Measurements from ENCODE around the gene SFXN3.

The SFXN3 gene

DNA sequence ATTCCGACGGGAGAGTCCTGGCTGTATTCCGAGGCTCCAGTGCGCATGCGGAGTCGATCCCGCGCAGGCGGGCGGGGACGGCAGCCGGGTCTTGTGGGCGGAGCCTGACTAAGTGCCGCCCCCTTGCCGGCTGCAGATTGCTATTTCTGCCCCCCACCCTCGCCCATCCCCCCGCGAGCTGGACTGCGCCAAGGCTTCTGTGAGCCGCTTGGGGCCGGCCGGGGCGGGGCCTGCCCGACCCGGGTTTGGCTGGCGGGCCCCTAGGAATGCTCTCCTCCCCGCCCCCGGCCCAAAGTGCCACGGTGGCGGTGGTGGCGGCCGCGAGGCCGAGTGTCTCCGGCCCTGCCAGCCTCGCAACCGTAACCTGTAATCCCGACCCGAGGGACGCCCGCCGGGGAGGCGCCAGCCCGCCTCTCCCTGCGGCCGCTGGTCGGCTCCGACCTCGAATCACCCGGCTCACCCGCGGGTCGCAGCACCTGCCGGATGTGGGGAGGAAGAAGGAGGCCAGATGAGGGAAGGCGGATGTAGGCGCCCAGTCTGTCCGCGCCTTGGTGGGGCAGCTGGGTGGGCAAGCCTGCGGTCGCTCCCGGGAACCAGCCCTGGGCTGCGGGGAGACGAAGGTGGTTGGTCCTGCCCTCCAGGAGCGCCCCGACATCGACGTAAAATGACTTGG is 30.1 kb downstream of the SFXN3 start:
- DNase-seq, result peak; percentile 90

- peak; percentile 74 for DNase-seq
These were observed 30.7 kb downstream of the SFXN3 start, which contains the start of gene KAZALD1 for GRCh38 chr10:101061624-101062231. Gene KAZALD1, plus strand, starts transcription at chr10:101061989. Its CDS starts 604 bp downstream, at chr10:101062593.

DNA sequence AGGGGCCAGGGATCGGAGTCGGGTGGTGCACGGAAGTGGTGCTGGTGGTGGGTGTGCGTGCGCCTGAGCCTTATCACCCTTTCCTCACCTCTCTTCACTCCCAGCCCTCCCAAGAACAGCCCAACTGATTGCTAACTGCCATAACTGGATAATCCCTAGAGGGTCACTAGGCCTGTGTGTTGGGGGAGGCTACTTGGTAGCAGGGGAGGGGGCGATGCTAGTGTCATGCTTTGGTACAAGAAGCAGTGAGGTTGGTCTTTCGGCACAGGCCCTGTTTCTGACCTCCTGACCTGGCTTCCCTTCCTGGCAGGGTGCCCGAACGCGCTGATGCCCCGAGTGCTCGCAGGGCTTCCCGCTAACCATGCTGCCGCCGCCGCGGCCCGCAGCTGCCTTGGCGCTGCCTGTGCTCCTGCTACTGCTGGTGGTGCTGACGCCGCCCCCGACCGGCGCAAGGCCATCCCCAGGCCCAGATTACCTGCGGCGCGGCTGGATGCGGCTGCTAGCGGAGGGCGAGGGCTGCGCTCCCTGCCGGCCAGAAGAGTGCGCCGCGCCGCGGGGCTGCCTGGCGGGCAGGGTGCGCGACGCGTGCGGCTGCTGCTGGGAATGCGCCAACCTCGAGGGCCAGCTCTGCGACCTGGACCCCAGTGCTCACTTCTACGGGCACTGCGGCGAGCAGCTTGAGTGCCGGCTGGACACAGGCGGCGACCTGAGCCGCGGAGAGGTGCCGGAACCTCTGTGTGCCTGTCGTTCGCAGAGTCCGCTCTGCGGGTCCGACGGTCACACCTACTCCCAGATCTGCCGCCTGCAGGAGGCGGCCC is 31.4 kb downstream of the SFXN3 start:
- peak; percentile 79 for DNase-seq

DNA sequence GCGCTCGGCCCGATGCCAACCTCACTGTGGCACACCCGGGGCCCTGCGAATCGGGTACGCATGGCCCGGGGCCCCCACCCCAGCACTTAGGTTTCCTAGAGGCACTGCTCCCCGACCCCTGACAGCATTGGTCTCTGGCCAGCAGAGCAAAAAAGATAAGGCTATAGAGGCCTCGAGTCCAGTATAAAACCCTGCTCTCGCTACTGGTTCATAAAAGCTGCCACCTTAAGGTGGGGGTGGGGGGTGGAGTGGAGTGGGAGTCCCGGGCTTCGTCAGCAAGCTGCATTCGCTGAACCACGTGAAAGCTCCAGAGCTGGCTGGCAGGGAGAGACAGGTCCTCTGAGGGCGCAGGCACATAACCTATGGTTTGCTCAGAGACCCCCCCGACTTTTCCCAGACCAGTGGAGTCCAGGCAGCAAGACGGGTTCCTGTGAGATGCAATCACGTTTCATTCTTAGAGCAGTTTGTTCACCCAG is 32.1 kb downstream of the SFXN3 start:
- DNase-seq, result no peak

GRCh38 chr10:101063548-101064414 is 32.7 kb downstream of the SFXN3 start:
- no peak for DNase-seq

- DNase-seq, result no peak
These were observed 33.5 kb downstream of the SFXN3 start for GRCh38 chr10:101064415-101065030.

DNA sequence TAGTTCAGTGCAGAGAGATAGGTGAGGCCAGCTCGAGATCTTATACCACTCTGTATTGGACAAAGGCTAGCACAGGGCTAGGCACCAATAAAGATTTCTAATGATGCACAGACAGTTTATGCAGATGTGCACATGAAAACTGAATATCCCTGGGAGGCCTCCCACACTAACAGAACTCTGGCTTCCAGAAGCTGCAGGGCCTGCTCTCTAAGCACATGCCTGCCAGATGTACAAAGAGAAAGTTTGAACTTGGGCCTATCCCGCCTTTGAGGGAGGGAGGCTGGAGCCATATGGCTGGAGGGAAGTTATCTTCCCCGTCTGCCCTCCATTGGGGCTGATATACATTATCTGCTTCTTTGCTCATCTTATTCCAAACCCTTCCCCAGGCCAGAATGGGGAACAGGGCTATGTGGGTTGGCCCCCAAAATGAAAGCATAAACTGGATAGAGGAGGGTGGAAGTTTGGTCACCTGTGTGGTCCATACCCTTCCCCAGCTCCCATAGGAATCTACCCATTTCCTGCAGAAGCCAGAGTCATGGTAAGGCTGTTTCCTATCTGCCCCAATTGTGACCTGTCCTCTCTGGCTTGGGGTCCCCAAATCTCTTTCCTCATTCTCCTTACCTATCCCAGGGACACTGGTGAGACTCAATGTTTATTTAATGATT is 34.6 kb downstream of the SFXN3 start:
- DNase-seq, result no peak

DNA sequence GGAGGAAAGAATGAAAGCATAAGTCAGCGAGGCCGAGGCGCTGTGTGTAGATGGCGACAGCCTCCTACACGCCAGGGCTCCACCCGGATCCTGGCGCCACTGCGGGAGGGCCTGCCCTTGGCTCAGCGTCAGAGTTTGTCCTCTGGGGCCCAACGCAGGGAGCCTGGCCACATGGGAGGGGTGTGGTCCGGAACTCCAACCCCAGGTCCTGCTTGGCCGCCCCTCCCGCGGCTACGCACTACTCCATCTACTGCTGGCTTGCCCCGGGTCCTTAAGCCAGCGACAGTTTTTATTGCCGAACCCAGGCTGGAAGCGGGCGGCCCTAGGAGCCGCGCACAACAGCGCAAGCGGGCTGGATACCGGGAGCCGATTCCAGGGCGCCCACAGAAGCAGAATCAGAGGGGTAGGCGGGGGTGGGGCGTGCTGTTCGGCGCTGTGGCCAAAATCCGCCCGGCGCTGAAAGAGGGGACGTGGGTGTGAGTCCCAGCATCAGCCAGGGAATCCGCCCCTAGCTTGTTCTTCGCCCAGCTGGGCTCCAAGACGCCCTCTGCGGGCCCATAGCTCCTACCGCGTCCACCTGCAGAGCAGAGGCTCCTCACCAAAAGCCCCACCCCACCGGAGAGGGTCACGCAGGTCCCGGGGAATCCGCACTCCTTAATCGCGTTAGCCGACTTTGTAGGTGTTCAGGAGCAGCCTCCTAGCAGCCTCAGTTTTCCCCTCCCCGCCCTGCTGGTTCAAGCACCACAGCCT is 35.3 kb downstream of the SFXN3 start:
- peak; percentile 82 for DNase-seq

DNA sequence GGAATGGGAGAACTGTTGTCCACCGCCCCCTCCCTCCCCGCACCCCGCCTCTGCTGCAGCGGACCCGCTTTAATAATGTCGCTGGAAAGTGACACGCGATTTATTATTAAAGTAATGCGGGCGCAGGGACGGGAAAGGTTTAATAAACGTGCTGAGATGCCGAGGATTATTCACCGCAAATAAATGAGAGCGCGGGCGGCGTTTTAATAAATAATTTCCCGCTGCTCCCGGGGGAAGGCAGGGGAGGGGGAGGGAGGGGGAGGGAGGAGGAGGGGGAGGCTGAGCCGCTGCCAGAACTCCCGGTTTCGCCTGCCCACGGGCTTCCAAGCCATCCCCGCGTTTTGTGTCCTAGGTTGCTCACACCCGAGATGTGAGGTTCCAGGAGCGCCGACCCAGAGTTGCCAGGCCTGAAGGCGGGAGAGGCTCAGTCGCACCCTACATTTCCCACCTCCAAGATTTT is 35.9 kb downstream of the SFXN3 start:
- DNase-seq, result no peak

- DNase-seq, result peak; percentile 93
These were observed 36.5 kb downstream of the SFXN3 start for GRCh38 chr10:101067356-101068083.

DNA sequence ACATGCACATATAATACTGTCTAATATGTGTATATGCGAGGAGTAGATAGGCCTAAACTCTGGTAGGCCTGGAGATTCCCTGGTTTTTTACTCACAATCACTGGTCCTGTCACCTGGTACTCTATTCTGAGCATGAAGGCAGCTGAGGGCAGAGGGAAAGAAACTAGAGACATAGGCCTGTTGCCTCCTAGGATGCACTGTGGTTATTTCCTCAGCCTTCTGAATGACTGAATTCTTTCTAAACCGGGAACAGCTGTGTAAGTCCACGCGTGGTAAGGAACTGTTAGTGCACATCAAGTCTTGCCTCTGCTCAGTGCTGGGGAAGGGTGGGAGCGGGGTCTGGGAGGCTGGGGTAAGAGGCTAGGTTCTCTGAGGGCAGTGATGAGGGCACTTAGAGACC is 38.4 kb downstream of the SFXN3 start:
- no peak for DNase-seq

DNA sequence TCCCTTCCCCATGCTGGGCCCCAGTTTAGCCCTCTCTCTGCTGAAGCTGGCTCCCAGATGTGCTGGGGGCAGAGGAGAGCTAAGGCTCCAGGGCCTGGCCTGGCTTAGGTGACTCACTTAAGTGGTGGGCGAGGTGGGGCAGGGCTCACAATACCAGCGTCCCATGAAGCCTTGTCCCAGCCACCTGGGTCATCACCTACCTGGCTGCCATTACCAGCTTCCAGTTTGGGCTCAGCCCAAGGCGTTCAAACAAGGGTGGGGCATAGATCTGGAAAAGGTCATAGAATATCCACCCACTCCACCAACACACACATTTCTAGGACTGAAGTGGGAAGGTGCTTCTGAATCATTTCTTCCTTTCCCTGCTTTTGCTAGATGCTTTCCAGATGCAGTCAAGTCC is 39.1 kb downstream of the SFXN3 start:
- no peak for DNase-seq

DNA sequence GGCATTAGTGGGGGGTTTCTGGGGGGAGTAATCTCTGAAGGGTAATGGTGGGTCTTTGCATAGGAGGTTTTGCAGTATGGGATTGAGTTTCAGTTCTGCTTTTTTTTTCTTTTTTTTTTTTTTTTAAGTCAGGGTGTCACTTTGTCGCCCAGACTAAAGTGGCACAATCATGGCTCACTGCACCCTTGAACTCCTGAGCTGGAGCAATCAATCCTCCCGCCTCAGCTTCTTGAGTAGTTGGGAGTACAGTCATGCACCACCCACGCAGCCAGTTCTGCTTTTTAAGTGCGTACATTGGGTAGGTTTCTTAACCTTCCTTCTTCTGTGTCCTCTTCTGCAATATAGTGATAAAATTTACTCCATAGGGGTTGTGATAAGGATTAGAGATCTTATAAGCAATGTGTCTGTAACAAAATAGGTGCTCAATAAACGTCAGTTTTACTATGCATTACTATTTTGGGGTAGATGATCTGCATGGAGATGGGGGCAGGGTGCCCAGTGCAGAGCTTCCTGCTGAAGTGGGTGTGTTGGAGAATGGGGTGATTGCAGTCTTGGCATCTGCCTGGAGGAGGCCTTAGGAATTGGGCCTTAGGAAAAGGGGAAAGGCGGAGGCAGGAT is 40.3 kb downstream of the SFXN3 start:
- no peak for DNase-seq

- DNase-seq, result no peak
These were observed 40.9 kb downstream of the SFXN3 start for GRCh38 chr10:101071885-101072433.

GRCh38 chr10:101072923-101073322 is 41.9 kb downstream of the SFXN3 start:
- no peak for DNase-seq

DNA sequence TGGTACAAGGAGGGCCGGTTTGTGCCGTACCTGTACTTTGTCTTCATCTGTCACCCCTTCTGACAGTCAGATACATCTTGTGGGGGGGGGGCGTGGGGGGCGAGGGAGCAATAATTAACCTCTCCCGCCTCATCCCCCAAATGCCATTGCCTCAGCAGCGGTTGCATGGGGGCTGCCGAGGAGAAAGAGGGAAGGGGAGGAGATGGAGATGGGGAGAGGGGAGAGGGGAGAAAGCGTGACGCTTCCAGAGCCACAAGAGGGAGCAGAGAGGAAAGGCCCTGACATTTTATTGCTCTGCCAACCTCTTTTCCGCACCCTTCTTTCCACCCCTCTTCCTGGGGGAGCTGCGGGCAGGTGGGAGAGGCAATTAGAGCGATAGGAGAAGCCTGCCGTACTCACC is 42.6 kb downstream of the SFXN3 start:
- no peak for DNase-seq

DNA sequence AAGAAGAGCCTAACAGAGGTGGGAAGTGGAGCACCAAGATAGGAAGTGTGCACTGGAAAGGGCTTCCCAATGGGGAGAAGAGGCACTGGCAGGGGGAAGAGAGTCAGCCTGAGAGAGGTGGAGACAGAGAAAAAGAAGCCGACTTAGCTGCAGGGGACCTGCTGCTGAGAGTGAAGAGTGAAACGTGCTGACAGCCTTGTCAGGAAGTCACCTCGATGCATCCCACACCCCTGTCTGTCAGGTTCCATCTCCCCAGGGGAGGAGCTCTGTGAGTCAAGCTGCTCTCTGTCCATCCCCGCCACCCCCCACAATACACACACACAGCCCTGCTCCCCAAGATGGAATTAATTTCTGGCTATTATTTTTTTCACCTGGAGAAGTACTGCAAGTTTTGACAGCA is 44.7 kb downstream of the SFXN3 start:
- no peak for DNase-seq

DNA sequence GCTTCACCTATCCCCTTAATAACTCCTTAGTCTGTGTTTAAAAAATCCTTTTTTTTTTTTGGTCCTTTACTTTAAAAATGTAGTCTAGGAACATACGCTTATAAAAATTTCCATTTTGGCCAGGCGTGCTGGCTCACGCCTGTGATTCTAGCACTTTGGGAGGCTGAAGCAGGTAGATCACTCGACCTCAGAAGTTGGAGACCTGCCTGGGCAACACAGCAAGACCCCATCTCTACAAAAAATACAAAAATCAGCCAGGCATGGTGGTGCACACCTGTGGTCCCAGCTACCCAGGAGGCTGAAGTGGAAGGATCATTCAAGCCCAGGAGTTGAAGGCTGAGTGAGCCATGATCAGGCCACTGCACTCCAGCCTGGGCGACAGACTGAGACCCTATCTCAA is 45.6 kb downstream of the SFXN3 start:
- no peak for DNase-seq

- no peak for DNase-seq
These were observed 48.8 kb downstream of the SFXN3 start for GRCh38 chr10:101079874-101080273.
